SK-N-SH treated with all-trans-retinoic acid at 6 μM for 48 hours (cell line): ENCODE data around the gene PPP6R2.

Experiments used
- ATAC-seq: fragments of 200-7000 bp; cut with Tn5 transposase; 3 replicates; pipeline ENCODE4 v1.9.1; 2020; ENCODE audit warnings: mild to moderate bottlenecking, moderate library complexity
- ARNTL ChIP-seq: fragments of 450-650 bp; formaldehyde crosslinking; IDR thresholded peaks from 2 replicates; pipeline ENCODE4 v1.5.0; 2020; ENCODE audit warnings: low read depth, mild to moderate bottlenecking, moderate library complexity, borderline replicate concordance
- BACH2 ChIP-seq: fragments of 250-450 bp; sonication (Bioruptor Pico); IDR thresholded peaks from 2 replicates; pipeline ENCODE4 v1.9.0; 2021; ENCODE audit warnings: mild to moderate bottlenecking, borderline replicate concordance
- CSDC2 ChIP-seq: fragments of 250-450 bp; sonication (Bioruptor Pico); IDR thresholded peaks from 2 replicates; pipeline ENCODE4 v1.5.0; 2020; ENCODE audit warnings: mild to moderate bottlenecking, moderate library complexity
- ESRRG ChIP-seq: fragments of 250-450 bp; sonication (Bioruptor Pico); IDR thresholded peaks from 2 replicates; pipeline ENCODE4 v1.6.1; 2021; ENCODE audit warnings: mild to moderate bottlenecking
- GLIS3 ChIP-seq: fragments of 250-450 bp; sonication (Bioruptor Pico); IDR thresholded peaks from 2 replicates; pipeline ENCODE4 v1.5.0; 2020; ENCODE audit warnings: mild to moderate bottlenecking, moderate library complexity
- ISL1 ChIP-seq: fragments of 250-450 bp; sonication (Bioruptor Pico); IDR thresholded peaks from 2 replicates; pipeline ENCODE4 v2.1.2; 2022; ENCODE audit warnings: mild to moderate bottlenecking, moderate library complexity
- OSR1 ChIP-seq: fragments of 250-450 bp; sonication (Bioruptor Pico); IDR thresholded peaks from 2 replicates; pipeline ENCODE4 v1.8.0; 2022; ENCODE audit warnings: moderate library complexity, mild to moderate bottlenecking, inconsistent platforms
- PPARA ChIP-seq: fragments of 250-450 bp; sonication (Bioruptor Pico); IDR thresholded peaks from 2 replicates; pipeline ENCODE4 v1.5.0; 2020; ENCODE audit warnings: mild to moderate bottlenecking, borderline replicate concordance
- RARB ChIP-seq: fragments of 250-450 bp; sonication (Bioruptor Pico); IDR thresholded peaks from 2 replicates; pipeline ENCODE4 v1.8.0; 2021; ENCODE audit warnings: mild to moderate bottlenecking, moderate library complexity
- SNAI2 ChIP-seq: fragments of 250-450 bp; sonication (Bioruptor Pico); IDR thresholded peaks from 2 replicates; pipeline ENCODE4 v1.5.0; 2020; ENCODE audit warnings: mild to moderate bottlenecking, moderate library complexity
- TOX ChIP-seq: fragments of 250-450 bp; sonication (Bioruptor Pico); IDR thresholded peaks from 2 replicates; pipeline ENCODE4 v1.8.0; 2021; ENCODE audit warnings: mild to moderate bottlenecking, moderate library complexity, borderline replicate concordance
- ZC3H10 ChIP-seq: fragments of 250-450 bp; sonication (Bioruptor Pico); IDR thresholded peaks from 2 replicates; pipeline ENCODE4 v1.5.1; 2021; ENCODE audit warnings: mild to moderate bottlenecking, moderate library complexity
- ZFP3 ChIP-seq: fragments of 250-450 bp; sonication (Bioruptor Pico); IDR thresholded peaks from 2 replicates; pipeline ENCODE4 v1.5.0; 2020; ENCODE audit warnings: mild to moderate bottlenecking, moderate library complexity
- ZNF565 ChIP-seq: fragments of 450-650 bp; formaldehyde crosslinking; conservative IDR thresholded peaks from 2 replicates; pipeline ENCODE4 v1.5.0; 2020; ENCODE audit warnings: low read depth, mild to moderate bottlenecking, moderate library complexity
- ZNF70 ChIP-seq: fragments of 450-650 bp; formaldehyde crosslinking; IDR thresholded peaks from 2 replicates; pipeline ENCODE4 v1.5.0; 2020; ENCODE audit warnings: mild to moderate bottlenecking, moderate library complexity
- ZNF8 ChIP-seq: fragments of 450-650 bp; formaldehyde crosslinking; IDR thresholded peaks from 2 replicates; pipeline ENCODE4 v1.5.0; 2020; ENCODE audit warnings: mild to moderate bottlenecking, moderate library complexity
- TF ChIP-seq, protein P1 (sequence below): fragments of 250-450 bp; sonication (Bioruptor Pico); IDR thresholded peaks from 2 replicates; pipeline ENCODE4 v1.8.0; 2021; ENCODE audit warnings: low read depth, mild to moderate bottlenecking, moderate library complexity, borderline replicate concordance
- TF ChIP-seq, protein P2 (sequence below): fragments of 250-450 bp; sonication (Bioruptor Pico); IDR thresholded peaks from 2 replicates; pipeline ENCODE4 v1.8.0; 2020; ENCODE audit warnings: mild to moderate bottlenecking, moderate library complexity, borderline replicate concordance
- TF ChIP-seq, protein P3 (sequence below): fragments of 250-450 bp; sonication (Bioruptor Pico); IDR thresholded peaks from 2 replicates; pipeline ENCODE4 v1.5.1; 2020; ENCODE audit warnings: low read depth, mild to moderate bottlenecking, moderate library complexity
- TF ChIP-seq, protein P4 (sequence below): fragments of 250-450 bp; sonication (Bioruptor Pico); IDR thresholded peaks from 2 replicates; pipeline ENCODE4 v1.5.1; 2021; ENCODE audit warnings: mild to moderate bottlenecking, moderate library complexity
- TF ChIP-seq, protein P5 (sequence below): fragments of 250-450 bp; sonication (Bioruptor Pico); IDR thresholded peaks from 2 replicates; pipeline ENCODE4 v1.5.0; 2020; ENCODE audit warnings: mild to moderate bottlenecking, moderate library complexity

PPP6R2 gene

DNA sequence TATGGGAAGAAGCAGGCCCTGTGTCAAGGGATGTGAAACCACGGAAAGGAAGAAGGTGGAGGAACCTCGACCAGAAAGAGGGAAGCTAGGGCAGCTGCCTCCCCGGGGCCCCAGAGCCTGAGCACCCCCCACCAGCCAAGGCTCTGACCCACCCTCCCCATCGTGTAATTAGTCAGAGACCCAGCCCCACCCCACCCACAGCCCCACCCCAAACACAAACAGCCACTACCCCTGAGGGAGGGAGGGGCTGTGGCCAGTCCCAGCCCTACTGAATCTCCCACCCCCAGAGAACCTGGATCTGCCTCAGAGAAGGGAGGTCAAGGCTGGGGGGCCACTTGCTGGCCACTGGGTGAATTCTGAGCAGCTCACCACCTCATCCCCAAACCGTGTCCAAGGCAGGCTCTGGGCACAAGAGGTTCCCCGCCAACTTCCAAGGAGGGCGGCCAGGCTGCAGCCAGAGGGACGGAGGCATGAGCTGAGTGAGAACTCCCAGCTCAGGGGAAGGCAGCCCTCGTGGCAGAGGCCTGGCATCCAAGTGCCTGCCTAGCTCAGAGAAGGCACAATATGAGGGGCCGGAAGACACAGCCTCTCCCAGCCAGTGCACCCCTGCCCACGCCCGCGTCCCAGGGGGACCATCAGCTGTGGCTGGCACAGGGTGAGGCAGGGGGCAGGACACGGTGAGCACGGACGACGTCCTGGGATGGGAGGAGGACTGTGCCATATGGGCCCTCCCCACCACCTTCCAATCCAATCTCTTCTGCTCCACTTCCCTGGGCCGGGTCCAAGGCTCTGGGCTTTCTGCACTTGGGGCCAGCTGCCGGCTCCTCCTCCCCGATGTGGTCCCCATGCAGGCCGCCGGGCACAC, 38.4 kb upstream of the PPP6R2 start:
- ATAC-seq, result no peak
- TF ChIP-seq ZC3H10 (CRISPR knock-in tag) (no peak), OSR1 (CRISPR knock-in tag) (no peak), ISL1 (no peak), GLIS3 (CRISPR knock-in tag) (no peak), ZNF565 (CRISPR knock-in tag) (no peak), ZNF8 (no peak), RARB (no peak), PPARA (CRISPR knock-in tag) (no peak), TOX (CRISPR knock-in tag) (no peak), SNAI2 (no peak), BACH2 (CRISPR knock-in tag) (no peak), ZFP3 (CRISPR knock-in tag) (no peak), CSDC2 (CRISPR knock-in tag) (no peak), ZNF70 (CRISPR knock-in tag) (no peak), ARNTL (CRISPR knock-in tag) (no peak)
- TF ChIP-seq, protein P1, sequence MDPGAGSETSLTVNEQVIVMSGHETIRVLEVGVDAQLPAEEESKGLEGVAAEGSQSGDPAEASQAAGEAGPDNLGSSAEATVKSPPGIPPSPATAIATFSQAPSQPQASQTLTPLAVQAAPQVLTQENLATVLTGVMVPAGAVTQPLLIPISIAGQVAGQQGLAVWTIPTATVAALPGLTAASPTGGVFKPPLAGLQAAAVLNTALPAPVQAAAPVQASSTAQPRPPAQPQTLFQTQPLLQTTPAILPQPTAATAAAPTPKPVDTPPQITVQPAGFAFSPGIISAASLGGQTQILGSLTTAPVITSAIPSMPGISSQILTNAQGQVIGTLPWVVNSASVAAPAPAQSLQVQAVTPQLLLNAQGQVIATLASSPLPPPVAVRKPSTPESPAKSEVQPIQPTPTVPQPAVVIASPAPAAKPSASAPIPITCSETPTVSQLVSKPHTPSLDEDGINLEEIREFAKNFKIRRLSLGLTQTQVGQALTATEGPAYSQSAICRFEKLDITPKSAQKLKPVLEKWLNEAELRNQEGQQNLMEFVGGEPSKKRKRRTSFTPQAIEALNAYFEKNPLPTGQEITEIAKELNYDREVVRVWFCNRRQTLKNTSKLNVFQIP (CRISPR knock-in tag), result no peak
- TF ChIP-seq, protein P2, sequence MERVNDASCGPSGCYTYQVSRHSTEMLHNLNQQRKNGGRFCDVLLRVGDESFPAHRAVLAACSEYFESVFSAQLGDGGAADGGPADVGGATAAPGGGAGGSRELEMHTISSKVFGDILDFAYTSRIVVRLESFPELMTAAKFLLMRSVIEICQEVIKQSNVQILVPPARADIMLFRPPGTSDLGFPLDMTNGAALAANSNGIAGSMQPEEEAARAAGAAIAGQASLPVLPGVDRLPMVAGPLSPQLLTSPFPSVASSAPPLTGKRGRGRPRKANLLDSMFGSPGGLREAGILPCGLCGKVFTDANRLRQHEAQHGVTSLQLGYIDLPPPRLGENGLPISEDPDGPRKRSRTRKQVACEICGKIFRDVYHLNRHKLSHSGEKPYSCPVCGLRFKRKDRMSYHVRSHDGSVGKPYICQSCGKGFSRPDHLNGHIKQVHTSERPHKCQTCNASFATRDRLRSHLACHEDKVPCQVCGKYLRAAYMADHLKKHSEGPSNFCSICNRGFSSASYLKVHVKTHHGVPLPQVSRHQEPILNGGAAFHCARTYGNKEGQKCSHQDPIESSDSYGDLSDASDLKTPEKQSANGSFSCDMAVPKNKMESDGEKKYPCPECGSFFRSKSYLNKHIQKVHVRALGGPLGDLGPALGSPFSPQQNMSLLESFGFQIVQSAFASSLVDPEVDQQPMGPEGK (CRISPR knock-in tag), result no peak
- TF ChIP-seq, protein P3, sequence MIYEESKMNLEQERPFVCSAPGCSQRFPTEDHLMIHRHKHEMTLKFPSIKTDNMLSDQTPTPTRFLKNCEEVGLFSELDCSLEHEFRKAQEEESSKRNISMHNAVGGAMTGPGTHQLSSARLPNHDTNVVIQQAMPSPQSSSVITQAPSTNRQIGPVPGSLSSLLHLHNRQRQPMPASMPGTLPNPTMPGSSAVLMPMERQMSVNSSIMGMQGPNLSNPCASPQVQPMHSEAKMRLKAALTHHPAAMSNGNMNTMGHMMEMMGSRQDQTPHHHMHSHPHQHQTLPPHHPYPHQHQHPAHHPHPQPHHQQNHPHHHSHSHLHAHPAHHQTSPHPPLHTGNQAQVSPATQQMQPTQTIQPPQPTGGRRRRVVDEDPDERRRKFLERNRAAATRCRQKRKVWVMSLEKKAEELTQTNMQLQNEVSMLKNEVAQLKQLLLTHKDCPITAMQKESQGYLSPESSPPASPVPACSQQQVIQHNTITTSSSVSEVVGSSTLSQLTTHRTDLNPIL (CRISPR knock-in tag), result no peak
- TF ChIP-seq, protein P4, sequence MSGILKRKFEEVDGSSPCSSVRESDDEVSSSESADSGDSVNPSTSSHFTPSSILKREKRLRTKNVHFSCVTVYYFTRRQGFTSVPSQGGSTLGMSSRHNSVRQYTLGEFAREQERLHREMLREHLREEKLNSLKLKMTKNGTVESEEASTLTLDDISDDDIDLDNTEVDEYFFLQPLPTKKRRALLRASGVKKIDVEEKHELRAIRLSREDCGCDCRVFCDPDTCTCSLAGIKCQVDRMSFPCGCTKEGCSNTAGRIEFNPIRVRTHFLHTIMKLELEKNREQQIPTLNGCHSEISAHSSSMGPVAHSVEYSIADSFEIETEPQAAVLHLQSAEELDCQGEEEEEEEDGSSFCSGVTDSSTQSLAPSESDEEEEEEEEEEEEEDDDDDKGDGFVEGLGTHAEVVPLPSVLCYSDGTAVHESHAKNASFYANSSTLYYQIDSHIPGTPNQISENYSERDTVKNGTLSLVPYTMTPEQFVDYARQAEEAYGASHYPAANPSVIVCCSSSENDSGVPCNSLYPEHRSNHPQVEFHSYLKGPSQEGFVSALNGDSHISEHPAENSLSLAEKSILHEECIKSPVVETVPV, result no peak
- TF ChIP-seq, protein P5, sequence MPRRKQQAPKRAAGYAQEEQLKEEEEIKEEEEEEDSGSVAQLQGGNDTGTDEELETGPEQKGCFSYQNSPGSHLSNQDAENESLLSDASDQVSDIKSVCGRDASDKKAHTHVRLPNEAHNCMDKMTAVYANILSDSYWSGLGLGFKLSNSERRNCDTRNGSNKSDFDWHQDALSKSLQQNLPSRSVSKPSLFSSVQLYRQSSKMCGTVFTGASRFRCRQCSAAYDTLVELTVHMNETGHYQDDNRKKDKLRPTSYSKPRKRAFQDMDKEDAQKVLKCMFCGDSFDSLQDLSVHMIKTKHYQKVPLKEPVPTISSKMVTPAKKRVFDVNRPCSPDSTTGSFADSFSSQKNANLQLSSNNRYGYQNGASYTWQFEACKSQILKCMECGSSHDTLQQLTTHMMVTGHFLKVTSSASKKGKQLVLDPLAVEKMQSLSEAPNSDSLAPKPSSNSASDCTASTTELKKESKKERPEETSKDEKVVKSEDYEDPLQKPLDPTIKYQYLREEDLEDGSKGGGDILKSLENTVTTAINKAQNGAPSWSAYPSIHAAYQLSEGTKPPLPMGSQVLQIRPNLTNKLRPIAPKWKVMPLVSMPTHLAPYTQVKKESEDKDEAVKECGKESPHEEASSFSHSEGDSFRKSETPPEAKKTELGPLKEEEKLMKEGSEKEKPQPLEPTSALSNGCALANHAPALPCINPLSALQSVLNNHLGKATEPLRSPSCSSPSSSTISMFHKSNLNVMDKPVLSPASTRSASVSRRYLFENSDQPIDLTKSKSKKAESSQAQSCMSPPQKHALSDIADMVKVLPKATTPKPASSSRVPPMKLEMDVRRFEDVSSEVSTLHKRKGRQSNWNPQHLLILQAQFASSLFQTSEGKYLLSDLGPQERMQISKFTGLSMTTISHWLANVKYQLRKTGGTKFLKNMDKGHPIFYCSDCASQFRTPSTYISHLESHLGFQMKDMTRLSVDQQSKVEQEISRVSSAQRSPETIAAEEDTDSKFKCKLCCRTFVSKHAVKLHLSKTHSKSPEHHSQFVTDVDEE (CRISPR knock-in tag), result no peak

DNA sequence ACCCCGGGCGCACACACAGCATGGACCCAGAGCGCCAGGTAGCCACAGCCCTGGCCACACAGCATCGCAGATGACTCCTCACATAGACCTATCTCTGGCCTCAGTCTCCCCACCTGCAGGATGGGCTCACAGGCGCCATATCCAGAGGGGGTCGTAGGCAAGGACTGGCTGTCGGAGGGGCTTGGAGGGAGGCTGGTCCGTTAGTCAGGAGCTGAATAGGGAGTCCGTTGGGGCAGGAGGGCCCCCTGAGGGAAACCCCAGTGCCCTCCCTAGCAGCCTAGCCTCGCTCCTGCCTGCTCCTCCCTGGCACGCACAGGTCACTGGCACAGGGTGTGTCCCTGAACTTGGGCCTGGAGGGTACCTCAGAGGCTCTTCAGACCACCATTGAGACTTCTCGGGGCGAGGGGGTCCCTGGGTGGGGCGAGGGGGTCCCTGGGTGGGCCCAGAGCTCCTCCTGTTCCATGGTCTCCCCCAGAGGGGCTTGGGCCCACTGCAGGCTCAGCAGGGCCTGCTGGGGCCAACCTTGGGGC, 37.7 kb upstream of the PPP6R2 start:
- ATAC-seq, result peak; percentile 2
- TF ChIP-seq SNAI2 (no peak), ZNF565 (CRISPR knock-in tag) (no peak), PPARA (CRISPR knock-in tag) (no peak), GLIS3 (CRISPR knock-in tag) (no peak), OSR1 (CRISPR knock-in tag) (no peak), CSDC2 (CRISPR knock-in tag) (no peak), ARNTL (CRISPR knock-in tag) (no peak), TOX (CRISPR knock-in tag) (no peak), ZNF8 (no peak), ESRRG (no peak)
- TF ChIP-seq, protein P4, result no peak
- TF ChIP-seq, protein P3 (CRISPR knock-in tag), result no peak
- TF ChIP-seq, protein P5 (CRISPR knock-in tag), result no peak
